Measurements from ENCODE around the gene CAPZA1.

The CAPZA1 gene

DNA sequence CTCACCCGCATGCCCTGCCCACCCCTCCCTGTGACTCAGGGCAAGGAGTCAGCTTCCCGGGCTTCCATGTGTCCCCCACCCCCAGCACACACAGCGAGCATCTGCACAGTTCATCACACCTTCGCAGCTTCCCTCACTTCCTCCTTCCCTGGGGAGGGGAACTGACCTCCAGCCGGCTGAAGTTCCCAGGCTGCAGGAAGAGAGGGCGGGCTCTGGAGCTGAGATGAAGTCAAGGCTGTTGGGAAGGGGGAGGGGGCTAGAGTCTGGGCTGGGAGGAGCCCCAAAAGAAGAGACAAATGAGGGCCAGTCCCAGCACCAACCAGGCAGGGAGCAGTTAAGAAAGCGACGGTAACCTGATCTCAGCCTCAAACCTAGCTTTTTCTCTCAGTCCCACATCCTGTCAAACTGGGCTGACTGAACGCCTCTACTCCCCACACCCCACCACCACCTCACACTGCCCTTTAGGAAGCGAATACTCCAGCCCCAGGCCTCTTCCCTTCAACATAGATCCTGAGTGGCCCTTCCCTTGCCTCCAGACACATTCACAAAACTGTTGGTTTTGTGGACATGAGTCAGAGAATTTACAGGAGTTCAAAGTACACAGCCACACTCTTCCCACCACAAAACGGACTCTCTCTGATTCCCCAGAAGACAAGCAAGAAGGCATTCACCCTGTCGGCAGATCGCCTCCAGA, 85.4 kb downstream of the CAPZA1 start:
- Histone ChIP-seq H3K27ac (ENCODE audit: low read length) (no peak overlapping the region), H3K27me3 (ENCODE audit: control insufficient read depth, insufficient read depth, low read length) (peaks cover 42% of the 10 kb centered on the region), H3K4me3 (ENCODE audit: low read length) (peak overlapping the region; percentile 70), H3K9ac (ENCODE audit: low read length) (no peak overlapping the region), H3K4me1 (ENCODE audit: control insufficient read depth, low read depth, low read length) (peaks cover 41% of the 10 kb centered on the region), H3K36me3 (ENCODE audit: control insufficient read depth, low read depth, low read length) (peaks cover 3% of the 10 kb centered on the region), H3K9me3 (ENCODE audit: control insufficient read depth, low read depth, low read length) (no peaks in the 10 kb centered on the region)

GRCh38 chr1:112706505-112707220, 87.0 kb downstream of the CAPZA1 start, which contains the start of gene RHOC:
Gene RHOC (minus strand): TSS chr1:112707127. CDS start chr1:112703799, 3,328 bp downstream.
- Histone ChIP-seq H3K9ac (ENCODE audit: low read length) (peak within 1 kb of the TSS; percentile 27), H3K4me1 (ENCODE audit: control insufficient read depth, low read depth, low read length) (peaks cover 35% of the 10 kb centered on the region), H3K4me3 (ENCODE audit: low read length) (peak within 1 kb of the TSS; percentile 70), H3K9me3 (ENCODE audit: control insufficient read depth, low read depth, low read length) (no peaks in the 10 kb centered on the region), H3K36me3 (ENCODE audit: control insufficient read depth, low read depth, low read length) (peaks cover 11% of the 10 kb centered on the region), H3K27ac (ENCODE audit: low read length) (no peak within 1 kb of the TSS), H3K27me3 (ENCODE audit: control insufficient read depth, insufficient read depth, low read length) (peaks cover 39% of the 10 kb centered on the region)

DNA sequence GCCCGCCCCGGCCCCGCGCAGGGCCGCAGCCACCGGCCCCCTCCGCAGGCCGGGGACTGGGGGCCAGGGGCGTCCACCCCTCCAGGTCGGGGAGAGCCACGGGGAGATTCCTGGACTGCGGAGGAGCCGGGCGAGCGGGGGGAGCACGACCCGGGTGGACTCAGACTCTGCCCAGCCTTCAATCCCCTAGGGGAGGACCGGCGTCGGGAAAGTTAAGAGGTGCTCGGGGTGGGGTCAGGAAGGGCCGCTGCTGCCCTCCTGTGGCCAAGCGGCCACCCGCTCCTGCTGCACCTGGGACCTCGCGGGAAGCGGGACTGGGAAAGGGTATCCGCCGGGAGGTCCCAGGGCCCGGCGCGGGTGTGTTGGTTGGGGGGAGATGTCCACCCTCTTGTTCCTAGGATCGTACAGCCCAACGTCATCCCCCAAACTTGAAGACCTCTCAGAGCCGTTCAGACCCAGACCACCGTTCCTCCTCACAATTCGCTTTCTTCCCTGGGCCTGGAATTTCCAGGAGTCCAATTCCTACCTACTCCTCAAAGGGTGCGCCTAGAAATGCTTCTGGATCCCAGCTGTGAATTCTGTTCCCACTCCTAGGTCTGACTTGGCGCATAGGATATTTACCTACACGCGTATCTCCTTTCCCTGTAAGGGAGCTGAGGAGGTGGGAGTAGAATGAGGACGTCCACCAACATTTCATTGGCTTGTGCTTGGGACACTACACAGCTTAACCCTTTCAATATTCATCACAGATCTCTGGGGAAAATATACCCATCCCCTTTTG, 87.8 kb downstream of the CAPZA1 start:
- Histone ChIP-seq H3K4me1 (ENCODE audit: control insufficient read depth, low read depth, low read length) (peaks cover 38% of the 10 kb centered on the region), H3K27me3 (ENCODE audit: control insufficient read depth, insufficient read depth, low read length) (peaks cover 33% of the 10 kb centered on the region), H3K36me3 (ENCODE audit: control insufficient read depth, low read depth, low read length) (peaks cover 11% of the 10 kb centered on the region), H3K9ac (ENCODE audit: low read length) (no peak overlapping the region), H3K4me3 (ENCODE audit: low read length) (peak overlapping the region; percentile 70), H3K27ac (ENCODE audit: low read length) (no peak overlapping the region), H3K9me3 (ENCODE audit: control insufficient read depth, low read depth, low read length) (no peaks in the 10 kb centered on the region)

- H3K36me3 ChIP-seq (ENCODE audit: control insufficient read depth, low read depth, low read length) = peaks cover 11% of the 10 kb centered on the region
- H3K27ac ChIP-seq (ENCODE audit: low read length) = no peak overlapping the region
- no peak overlapping the region for H3K9ac ChIP-seq (ENCODE audit: low read length)
- H3K9me3 ChIP-seq (ENCODE audit: control insufficient read depth, low read depth, low read length) = no peaks in the 10 kb centered on the region
- peaks cover 28% of the 10 kb centered on the region for H3K27me3 ChIP-seq (ENCODE audit: control insufficient read depth, insufficient read depth, low read length)
- H3K4me1 ChIP-seq (ENCODE audit: control insufficient read depth, low read depth, low read length) = peaks cover 38% of the 10 kb centered on the region
- peak overlapping the region; percentile 70 for H3K4me3 ChIP-seq (ENCODE audit: low read length)
These were observed 88.4 kb downstream of the CAPZA1 start for GRCh38 chr1:112708002-112708448.

- Histone ChIP-seq H3K27me3 (ENCODE audit: control insufficient read depth, insufficient read depth, low read length) (peaks cover 29% of the 10 kb centered on the region), H3K36me3 (ENCODE audit: control insufficient read depth, low read depth, low read length) (peaks cover 11% of the 10 kb centered on the region), H3K9ac (ENCODE audit: low read length) (no peak overlapping the region), H3K4me3 (ENCODE audit: low read length) (no peak overlapping the region), H3K27ac (ENCODE audit: low read length) (no peak overlapping the region), H3K9me3 (ENCODE audit: control insufficient read depth, low read depth, low read length) (no peaks in the 10 kb centered on the region), H3K4me1 (ENCODE audit: control insufficient read depth, low read depth, low read length) (peaks cover 40% of the 10 kb centered on the region)
These were observed 88.9 kb downstream of the CAPZA1 start for GRCh38 chr1:112708489-112708888.

DNA sequence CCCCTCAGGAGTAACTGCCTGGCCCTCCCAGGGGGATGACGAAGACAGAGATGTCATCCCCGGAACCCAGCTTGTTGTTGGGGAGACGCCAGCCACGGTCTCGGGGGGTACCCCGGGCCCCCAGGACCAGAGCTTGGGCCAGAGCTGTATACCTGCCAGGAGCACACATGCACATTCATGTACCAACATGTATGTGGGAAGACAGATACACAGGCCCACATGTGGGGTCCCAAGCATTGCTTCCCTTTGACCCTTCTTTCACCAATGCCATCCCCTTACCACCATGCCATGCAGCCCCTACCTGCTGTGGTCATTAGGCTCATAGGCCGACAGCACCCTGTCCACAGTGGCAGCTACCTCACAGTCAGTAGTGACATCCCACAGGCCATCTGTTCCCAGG, 90.5 kb downstream of the CAPZA1 start:
- Histone ChIP-seq H3K36me3 (ENCODE audit: control insufficient read depth, low read depth, low read length) (peaks cover 11% of the 10 kb centered on the region), H3K4me3 (ENCODE audit: low read length) (no peak overlapping the region), H3K9me3 (ENCODE audit: control insufficient read depth, low read depth, low read length) (no peaks in the 10 kb centered on the region), H3K27me3 (ENCODE audit: control insufficient read depth, insufficient read depth, low read length) (peaks cover 32% of the 10 kb centered on the region), H3K27ac (ENCODE audit: low read length) (no peak overlapping the region), H3K9ac (ENCODE audit: low read length) (no peak overlapping the region), H3K4me1 (ENCODE audit: control insufficient read depth, low read depth, low read length) (peaks cover 36% of the 10 kb centered on the region)

DNA sequence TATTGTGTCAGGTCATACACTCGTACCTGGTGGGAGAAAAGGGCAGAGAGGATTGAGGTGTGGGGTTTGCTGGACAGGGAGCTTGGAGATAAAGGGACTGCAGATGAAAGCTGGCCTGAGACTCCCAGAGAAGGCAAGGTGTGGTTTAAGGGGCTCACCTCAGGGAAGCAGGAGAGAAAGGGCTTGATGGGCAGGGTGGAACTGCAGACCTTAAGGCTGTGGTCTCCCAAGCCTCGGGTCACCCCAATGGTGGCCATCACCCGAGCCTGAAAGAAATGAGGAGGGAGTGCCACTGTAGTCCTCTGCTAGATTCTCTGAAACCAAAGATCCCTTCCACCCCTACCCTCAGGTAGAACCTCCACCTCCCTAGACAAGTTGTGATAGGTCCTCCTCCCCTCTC, 91.0 kb downstream of the CAPZA1 start:
- Histone ChIP-seq H3K27me3 (ENCODE audit: control insufficient read depth, insufficient read depth, low read length) (peaks cover 32% of the 10 kb centered on the region), H3K4me3 (ENCODE audit: low read length) (no peak overlapping the region), H3K9me3 (ENCODE audit: control insufficient read depth, low read depth, low read length) (no peaks in the 10 kb centered on the region), H3K27ac (ENCODE audit: low read length) (no peak overlapping the region), H3K4me1 (ENCODE audit: control insufficient read depth, low read depth, low read length) (peaks cover 32% of the 10 kb centered on the region), H3K9ac (ENCODE audit: low read length) (no peak overlapping the region), H3K36me3 (ENCODE audit: control insufficient read depth, low read depth, low read length) (peaks cover 11% of the 10 kb centered on the region)

DNA sequence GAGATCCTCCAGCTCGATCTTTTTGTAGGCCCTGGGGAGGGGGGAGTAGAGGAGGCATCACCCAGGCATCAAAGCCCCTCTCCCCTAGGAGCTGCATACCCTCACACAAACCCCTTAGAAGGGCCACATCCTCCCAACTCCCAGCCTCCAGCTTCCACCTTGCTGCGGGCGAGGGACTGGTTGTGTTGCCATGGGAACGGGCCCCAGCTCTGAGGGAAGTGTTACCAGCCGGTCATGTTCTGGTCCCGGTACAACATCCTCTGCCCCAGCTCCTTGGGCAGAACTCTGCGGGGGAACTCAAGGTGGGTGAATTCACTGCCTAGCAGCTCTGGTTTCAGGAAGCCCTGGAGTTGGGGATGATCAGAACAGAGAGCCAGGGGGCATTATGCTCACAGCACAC, 91.4 kb downstream of the CAPZA1 start:
- H3K36me3 ChIP-seq (ENCODE audit: control insufficient read depth, low read depth, low read length) = peaks cover 11% of the 10 kb centered on the region
- peaks cover 33% of the 10 kb centered on the region for H3K27me3 ChIP-seq (ENCODE audit: control insufficient read depth, insufficient read depth, low read length)
- H3K27ac ChIP-seq (ENCODE audit: low read length) = no peak overlapping the region
- no peaks in the 10 kb centered on the region for H3K9me3 ChIP-seq (ENCODE audit: control insufficient read depth, low read depth, low read length)
- peaks cover 32% of the 10 kb centered on the region for H3K4me1 ChIP-seq (ENCODE audit: control insufficient read depth, low read depth, low read length)
- no peak overlapping the region for H3K9ac ChIP-seq (ENCODE audit: low read length)
- H3K4me3 ChIP-seq (ENCODE audit: low read length) = no peak overlapping the region

DNA sequence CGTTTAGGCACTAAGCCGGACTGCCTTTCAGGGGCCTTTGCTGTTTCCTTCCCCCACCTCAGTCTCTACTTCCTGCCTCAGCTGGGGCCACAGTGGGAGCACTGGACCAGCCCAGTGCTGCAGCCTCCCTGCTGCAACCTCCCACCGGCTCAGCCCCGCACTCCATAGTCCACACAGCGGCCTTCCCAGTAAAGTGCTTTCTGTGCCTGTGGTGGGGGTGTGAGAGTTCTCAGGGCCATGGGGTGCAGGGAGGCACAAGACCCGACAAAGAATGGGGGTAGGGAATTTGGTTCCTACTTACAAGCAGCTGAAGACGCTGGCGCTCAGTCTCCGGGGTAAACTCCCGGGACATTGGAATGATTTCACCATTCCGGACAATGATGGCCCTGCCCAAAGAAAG, 92.0 kb downstream of the CAPZA1 start:
- Histone ChIP-seq H3K27me3 (ENCODE audit: control insufficient read depth, insufficient read depth, low read length) (peaks cover 35% of the 10 kb centered on the region), H3K4me1 (ENCODE audit: control insufficient read depth, low read depth, low read length) (peaks cover 34% of the 10 kb centered on the region), H3K36me3 (ENCODE audit: control insufficient read depth, low read depth, low read length) (peaks cover 11% of the 10 kb centered on the region), H3K27ac (ENCODE audit: low read length) (no peak overlapping the region), H3K9me3 (ENCODE audit: control insufficient read depth, low read depth, low read length) (no peaks in the 10 kb centered on the region), H3K9ac (ENCODE audit: low read length) (no peak overlapping the region), H3K4me3 (ENCODE audit: low read length) (no peak overlapping the region)

DNA sequence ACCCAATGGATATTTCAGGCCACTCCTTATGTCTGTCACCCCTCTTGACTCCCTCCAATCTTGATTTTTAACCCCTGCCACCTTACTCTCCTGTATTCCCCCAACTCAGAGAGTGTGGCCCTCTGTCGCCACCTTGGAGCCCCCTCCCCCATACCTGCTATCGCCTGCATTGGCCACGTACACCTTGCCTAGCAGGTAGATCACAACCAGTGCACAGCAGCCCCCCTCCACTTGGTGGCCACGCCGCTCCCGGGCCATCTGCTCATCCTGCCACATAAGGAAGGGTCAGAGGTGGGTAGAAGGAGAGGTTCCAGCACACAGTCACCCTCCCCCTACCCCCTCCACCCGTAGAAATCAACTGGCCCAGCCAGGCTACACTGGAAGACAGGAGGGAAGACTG, 92.6 kb downstream of the CAPZA1 start:
- H3K4me1 ChIP-seq (ENCODE audit: control insufficient read depth, low read depth, low read length) = peaks cover 34% of the 10 kb centered on the region
- H3K27me3 ChIP-seq (ENCODE audit: control insufficient read depth, insufficient read depth, low read length) = peaks cover 35% of the 10 kb centered on the region

GRCh38 chr1:112712701-112713128, 93.1 kb downstream of the CAPZA1 start:
- no peak overlapping the region for H3K9ac ChIP-seq (ENCODE audit: low read length)
- no peak overlapping the region for H3K4me3 ChIP-seq (ENCODE audit: low read length)
- no peak overlapping the region for H3K27ac ChIP-seq (ENCODE audit: low read length)
- peaks cover 11% of the 10 kb centered on the region for H3K36me3 ChIP-seq (ENCODE audit: control insufficient read depth, low read depth, low read length)
- peaks cover 32% of the 10 kb centered on the region for H3K4me1 ChIP-seq (ENCODE audit: control insufficient read depth, low read depth, low read length)
- H3K27me3 ChIP-seq (ENCODE audit: control insufficient read depth, insufficient read depth, low read length) = peaks cover 32% of the 10 kb centered on the region
- no peaks in the 10 kb centered on the region for H3K9me3 ChIP-seq (ENCODE audit: control insufficient read depth, low read depth, low read length)

More for the DNA sequence above, 92.6 kb downstream of the CAPZA1 start:
- no peaks in the 10 kb centered on the region for H3K9me3 ChIP-seq (ENCODE audit: control insufficient read depth, low read depth, low read length)
- no peak overlapping the region for H3K9ac ChIP-seq (ENCODE audit: low read length)
- no peak overlapping the region for H3K27ac ChIP-seq (ENCODE audit: low read length)
- H3K36me3 ChIP-seq (ENCODE audit: control insufficient read depth, low read depth, low read length) = peaks cover 11% of the 10 kb centered on the region
- H3K4me3 ChIP-seq (ENCODE audit: low read length) = no peak overlapping the region

All from iPS-18a (cell line).